ENCODE data around the gene B3GALNT2.
A peak's percentile ranks its signal among the peaks of the same experiment; 100 is the strongest.

The B3GALNT2 gene

GRCh38 chr1:235513495-235514366 is 9.5 kb upstream of the B3GALNT2 start:
- H3K36me3 ChIP-seq (ENCODE audit: low read length) = no peaks in the 10 kb centered on the region
- H3K9me3 ChIP-seq (ENCODE audit: insufficient read depth, low read length) = no peaks in the 10 kb centered on the region
- no peak overlapping the region for H2AFZ ChIP-seq (ENCODE audit: low read depth, low read length, severe bottlenecking)
- H3K9ac ChIP-seq (ENCODE audit: low read length) = no peak overlapping the region
- no peak overlapping the region for H3K27ac ChIP-seq (ENCODE audit: low read depth, low read length)
- H3K4me3 ChIP-seq (ENCODE audit: insufficient read depth, low read length, poor library complexity, severe bottlenecking) = no peak overlapping the region
- no peaks in the 10 kb centered on the region for H3K27me3 ChIP-seq (ENCODE audit: low read length)
- H3K79me2 ChIP-seq (ENCODE audit: insufficient read depth, low read length) = no peaks in the 10 kb centered on the region
- TF ChIP-seq EZH2phosphoT487 (conservative IDR thresholded peaks at IDR 0.05; ENCODE audit: low read length) = no peak
- peak; percentile 67 for TF ChIP-seq CTCF (IDR thresholded peaks at IDR 0.05; ENCODE audit: insufficient read depth, low read length, poor library complexity, severe bottlenecking)
- H4K20me1 ChIP-seq (ENCODE audit: low read depth, low read length) = no peaks in the 10 kb centered on the region
- no peak overlapping the region for H3K4me2 ChIP-seq (ENCODE audit: low read depth, low read length, poor library complexity, severe bottlenecking)
- H3K9me2 ChIP-seq (replicated peaks; ENCODE audit: insufficient read depth, low read length) = no peaks in the 10 kb centered on the region
- H3F3A ChIP-seq (ENCODE audit: insufficient read depth) = no peaks in the 10 kb centered on the region

- no peak overlapping the region for H3K4me2 ChIP-seq (ENCODE audit: low read depth, low read length, poor library complexity, severe bottlenecking)
- no peaks in the 10 kb centered on the region for H3K9me3 ChIP-seq (ENCODE audit: insufficient read depth, low read length)
- no peak overlapping the region for H3K27ac ChIP-seq (ENCODE audit: low read depth, low read length)
- H3K9me2 ChIP-seq (replicated peaks; ENCODE audit: insufficient read depth, low read length) = no peaks in the 10 kb centered on the region
- no peaks in the 10 kb centered on the region for H3K79me2 ChIP-seq (ENCODE audit: insufficient read depth, low read length)
- no peak overlapping the region for H2AFZ ChIP-seq (ENCODE audit: low read depth, low read length, severe bottlenecking)
- no peak overlapping the region for H3K9ac ChIP-seq (ENCODE audit: low read length)
- H4K20me1 ChIP-seq (ENCODE audit: low read depth, low read length) = no peaks in the 10 kb centered on the region
- no peaks in the 10 kb centered on the region for H3K36me3 ChIP-seq (ENCODE audit: low read length)
- no peak overlapping the region for H3K4me3 ChIP-seq (ENCODE audit: insufficient read depth, low read length, poor library complexity, severe bottlenecking)
- H3K27me3 ChIP-seq (ENCODE audit: low read length) = no peaks in the 10 kb centered on the region
- H3F3A ChIP-seq (ENCODE audit: insufficient read depth) = no peaks in the 10 kb centered on the region
- TF ChIP-seq CTCF (IDR thresholded peaks at IDR 0.05; ENCODE audit: insufficient read depth, low read length, poor library complexity, severe bottlenecking) = no peak
Observed at GRCh38 chr1:235511470-235512240, 7.4 kb upstream of the B3GALNT2 start.

GRCh38 chr1:235510823-235511222 is 6.6 kb upstream of the B3GALNT2 start:
- no peaks in the 10 kb centered on the region for H3K36me3 ChIP-seq (ENCODE audit: low read length)
- 0 out of 2 replicates have a peak, but pooled peaks cover 5% of the 10 kb centered on the region for H3F3A ChIP-seq (ENCODE audit: insufficient read depth)
- no peaks in the 10 kb centered on the region for H4K20me1 ChIP-seq (ENCODE audit: low read depth, low read length)
- H3K79me2 ChIP-seq (ENCODE audit: insufficient read depth, low read length) = no peaks in the 10 kb centered on the region
- no peaks in the 10 kb centered on the region for H3K9me2 ChIP-seq (replicated peaks; ENCODE audit: insufficient read depth, low read length)
- no peaks in the 10 kb centered on the region for H3K27me3 ChIP-seq (ENCODE audit: low read length)
- H3K4me3 ChIP-seq (ENCODE audit: insufficient read depth, low read length, poor library complexity, severe bottlenecking) = no peak overlapping the region
- no peak overlapping the region for H3K27ac ChIP-seq (ENCODE audit: low read depth, low read length)
- no peaks in the 10 kb centered on the region for H3K9me3 ChIP-seq (ENCODE audit: insufficient read depth, low read length)
- TF ChIP-seq CTCF (IDR thresholded peaks at IDR 0.05; ENCODE audit: insufficient read depth, low read length, poor library complexity, severe bottlenecking) (no peak), EZH2phosphoT487 (conservative IDR thresholded peaks at IDR 0.05; ENCODE audit: low read length) (no peak)
- no peak overlapping the region for H2AFZ ChIP-seq (ENCODE audit: low read depth, low read length, severe bottlenecking)
- H3K9ac ChIP-seq (ENCODE audit: low read length) = no peak overlapping the region
- H3K4me2 ChIP-seq (ENCODE audit: low read depth, low read length, poor library complexity, severe bottlenecking) = no peak overlapping the region
